Bronchus fibroblast of lung (primary cell): ENCODE results near the gene ATAD5. TPM values are rescaled to one million over a fixed set of nuclear protein-coding genes. Genes with fewer than 3 reads are reported as not detected.

Experiments used
- total RNA-seq: library from RNA; depleted of rRNA; stranded (reverse); fragments of >200 nt; gene quantifications from 2 replicates; pipeline ENCODE4 v1.2.3, GENCODE V29; 2015

The ATAD5 gene, protein sequence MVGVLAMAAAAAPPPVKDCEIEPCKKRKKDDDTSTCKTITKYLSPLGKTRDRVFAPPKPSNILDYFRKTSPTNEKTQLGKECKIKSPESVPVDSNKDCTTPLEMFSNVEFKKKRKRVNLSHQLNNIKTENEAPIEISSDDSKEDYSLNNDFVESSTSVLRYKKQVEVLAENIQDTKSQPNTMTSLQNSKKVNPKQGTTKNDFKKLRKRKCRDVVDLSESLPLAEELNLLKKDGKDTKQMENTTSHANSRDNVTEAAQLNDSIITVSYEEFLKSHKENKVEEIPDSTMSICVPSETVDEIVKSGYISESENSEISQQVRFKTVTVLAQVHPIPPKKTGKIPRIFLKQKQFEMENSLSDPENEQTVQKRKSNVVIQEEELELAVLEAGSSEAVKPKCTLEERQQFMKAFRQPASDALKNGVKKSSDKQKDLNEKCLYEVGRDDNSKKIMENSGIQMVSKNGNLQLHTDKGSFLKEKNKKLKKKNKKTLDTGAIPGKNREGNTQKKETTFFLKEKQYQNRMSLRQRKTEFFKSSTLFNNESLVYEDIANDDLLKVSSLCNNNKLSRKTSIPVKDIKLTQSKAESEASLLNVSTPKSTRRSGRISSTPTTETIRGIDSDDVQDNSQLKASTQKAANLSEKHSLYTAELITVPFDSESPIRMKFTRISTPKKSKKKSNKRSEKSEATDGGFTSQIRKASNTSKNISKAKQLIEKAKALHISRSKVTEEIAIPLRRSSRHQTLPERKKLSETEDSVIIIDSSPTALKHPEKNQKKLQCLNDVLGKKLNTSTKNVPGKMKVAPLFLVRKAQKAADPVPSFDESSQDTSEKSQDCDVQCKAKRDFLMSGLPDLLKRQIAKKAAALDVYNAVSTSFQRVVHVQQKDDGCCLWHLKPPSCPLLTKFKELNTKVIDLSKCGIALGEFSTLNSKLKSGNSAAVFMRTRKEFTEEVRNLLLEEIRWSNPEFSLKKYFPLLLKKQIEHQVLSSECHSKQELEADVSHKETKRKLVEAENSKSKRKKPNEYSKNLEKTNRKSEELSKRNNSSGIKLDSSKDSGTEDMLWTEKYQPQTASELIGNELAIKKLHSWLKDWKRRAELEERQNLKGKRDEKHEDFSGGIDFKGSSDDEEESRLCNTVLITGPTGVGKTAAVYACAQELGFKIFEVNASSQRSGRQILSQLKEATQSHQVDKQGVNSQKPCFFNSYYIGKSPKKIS (N-terminal part only)
- total RNA-seq, result 2.2 and 3.5 TPM in 2 replicates

DNA sequence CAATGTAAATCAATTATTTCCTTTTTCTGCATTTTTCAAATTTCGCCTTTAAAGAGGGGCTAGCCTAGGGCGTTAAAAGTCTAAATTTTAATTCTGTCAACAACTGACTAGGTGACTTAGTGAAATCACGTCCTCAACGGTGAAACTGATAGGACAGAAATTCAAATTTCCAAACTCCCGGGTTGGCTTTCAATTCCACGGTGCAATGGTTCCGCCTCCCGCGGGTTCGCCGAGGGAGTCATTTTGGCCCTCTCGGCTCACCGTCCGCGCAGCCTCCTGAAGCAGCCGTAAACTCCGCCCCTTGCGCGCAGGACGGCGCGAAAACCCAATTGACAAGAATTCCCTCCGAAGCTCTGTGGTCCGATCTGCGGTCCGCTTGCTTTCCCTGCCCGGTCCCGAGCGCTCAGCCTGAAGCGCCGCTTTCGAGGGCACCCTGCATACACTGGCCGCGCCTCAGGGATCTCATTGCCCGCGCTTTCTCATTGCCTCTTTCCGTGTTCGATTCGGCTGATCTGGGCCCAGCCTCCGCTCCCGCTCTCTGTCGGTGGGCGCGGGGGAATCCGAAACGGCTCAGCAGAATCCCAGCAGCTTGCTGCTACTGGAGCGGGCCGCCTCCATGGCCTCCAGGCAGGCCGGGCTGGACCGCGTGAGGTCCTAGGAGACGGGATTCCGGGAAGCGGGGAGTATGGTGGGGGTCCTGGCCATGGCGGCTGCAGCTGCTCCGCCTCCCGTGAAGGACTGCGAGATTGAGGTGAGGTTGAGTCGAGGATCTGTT lies at the start of gene ATAD5:
Gene ATAD5 (plus strand): TSS at position 304 of the 775 bp plus-strand sequence. CDS start 382 bp downstream, at position 686.

GRCh38 chr17:30824356-30825145 lies 7.2 kb upstream of the ATAD5 start, which contains the start of gene CRLF3:
CRLF3 (minus strand) TSS chr17:30824692; CDS start chr17:30824651, 41 bp downstream.

DNA sequence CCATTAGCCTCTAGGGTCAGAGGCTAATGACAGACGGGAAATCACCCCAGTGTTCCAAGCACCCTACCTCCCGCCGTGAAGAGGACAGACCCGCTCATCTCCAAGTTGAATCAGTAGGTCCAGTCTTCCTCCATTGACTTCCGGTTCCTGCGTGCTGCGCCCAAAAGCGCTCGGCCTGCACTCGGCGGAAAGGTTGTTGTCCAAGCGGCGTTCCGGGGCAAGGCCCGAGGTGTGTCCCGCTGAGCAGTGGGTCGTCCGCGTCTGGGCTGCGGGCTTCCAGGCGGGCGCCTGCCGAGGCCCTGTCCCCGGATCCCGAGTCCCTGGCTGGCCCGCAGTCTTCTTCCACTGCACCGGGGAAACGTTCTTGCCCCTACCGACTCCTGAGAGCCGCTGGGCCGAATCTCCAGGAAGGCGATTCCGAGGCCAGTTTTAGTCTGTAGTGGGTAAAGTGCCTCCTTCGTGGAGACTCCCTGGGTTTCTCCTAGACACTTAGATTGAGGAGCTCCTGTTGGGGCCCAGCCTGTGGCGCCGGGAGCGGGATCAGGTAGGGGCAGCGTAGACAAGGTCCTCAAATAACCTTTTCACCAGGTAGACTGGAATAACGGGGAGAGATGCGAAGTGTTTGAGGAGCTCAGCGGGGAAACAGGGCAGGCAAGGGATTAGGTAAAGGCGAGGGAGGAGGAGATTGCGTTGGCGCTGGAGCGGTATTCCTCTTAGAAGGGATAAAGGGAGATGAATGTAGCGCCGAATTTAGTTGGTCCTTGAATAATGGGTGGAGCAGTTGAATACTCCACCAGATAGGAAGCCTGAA lies 74.5 kb downstream of the ATAD5 start, which contains the start of gene TEFM:
Gene TEFM (minus strand): TSS at position 138 of the 811 bp plus-strand sequence. CDS start 40 bp downstream, at position 98.

GRCh38 chr17:30921544-30922196 lies 89.9 kb downstream of the ATAD5 start, which contains the start of gene ADAP2:
ADAP2 (plus strand) TSS chr17:30921945; CDS start chr17:30922015, 70 bp downstream.

Other genes with a start within 250 kb of the ATAD5 start
- gene CRLF3, start 7.3 kb upstream of the ATAD5 start, total RNA-seq, result 6.9 and 9.2 TPM in 2 replicates
- gene TEFM, start 74.3 kb downstream of the ATAD5 start, total RNA-seq, result 6.7 and 9.2 TPM in 2 replicates
- 2.2 and 2.7 TPM in 2 replicates for gene ADAP2, start 90.0 kb downstream of the ATAD5 start, total RNA-seq
- 15.1 and 15.9 TPM in 2 replicates for gene RNF135, start 139.1 kb downstream of the ATAD5 start, total RNA-seq